GM21528 (cell line): ENCODE results near the gene ELL3.
"Not testable (repeated sequence)": the region's sequence is repeated elsewhere in the genome, so short reads cannot be mapped to it uniquely, and the experiment has no call there.

ENCODE experiments used
- ATAC-seq: cut with Tn5 transposase; IDR thresholded peaks from one replicate; pipeline ENCODE4 v1.9.1; 2021; ENCODE audit warnings: mild to moderate bottlenecking, moderate library complexity; ENCODE audit not compliant: unreplicated experiment, low FRiP score

The ELL3 gene

DNA sequence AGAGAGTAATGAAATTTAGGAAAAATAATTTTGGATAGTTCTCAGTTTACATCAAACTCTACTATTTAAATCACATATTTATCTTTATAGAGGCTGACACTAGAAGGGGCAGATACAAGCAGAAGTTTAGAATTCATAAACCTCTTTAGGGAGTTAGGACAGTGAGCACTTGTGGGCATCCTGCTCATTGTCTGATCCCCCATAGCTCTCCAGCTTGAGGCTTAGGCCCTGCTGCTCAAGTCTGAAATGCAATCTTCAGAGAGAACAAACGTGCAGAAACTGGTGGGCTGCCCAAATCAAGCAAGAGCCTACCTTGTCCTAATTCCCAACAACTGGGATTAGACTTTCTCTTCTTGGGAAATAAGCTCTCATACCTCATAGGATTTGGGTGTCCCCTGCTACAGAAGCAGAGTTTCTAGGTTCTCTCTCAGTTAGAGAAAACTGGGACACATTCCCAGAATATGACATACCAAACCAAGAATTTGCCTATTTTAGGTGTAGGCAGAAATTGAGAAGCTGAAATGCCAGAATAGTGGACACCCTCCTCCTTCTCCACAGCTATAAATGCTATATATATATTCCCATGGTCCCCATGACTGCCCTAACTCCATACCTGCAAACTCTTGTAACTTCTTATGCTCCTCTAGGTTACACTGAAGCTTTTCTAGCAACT, 48.6 kb downstream of the ELL3 start:
- not testable (repeated sequence) for ATAC-seq

- not testable (repeated sequence) for ATAC-seq
Observed at GRCh38 chr15:43726306-43726705, 50.5 kb downstream of the ELL3 start.

- ATAC-seq = no peak
Observed at GRCh38 chr15:43723151-43723550, 53.6 kb downstream of the ELL3 start.
